Pancreas (tissue), 10 donors: Measurements from ENCODE around the gene AKAP14. TPM values are rescaled to one million over a fixed set of nuclear protein-coding genes. Genes with fewer than 3 reads are reported as not detected.
"Not testable (repeated sequence)": the region's sequence is repeated elsewhere in the genome, so short reads cannot be mapped to it uniquely, and the experiment has no call there.

Experiments used
- ATAC-seq, 4 donors: fragments of 200-7000 bp; cut with Tn5 transposase; one replicate each; pipeline versions ENCODE4 v1.8.0 to v1.9.1; 2020; ENCODE audit warnings: mild to moderate bottlenecking in 4 of 4, moderate library complexity in 4 of 4
- DNase-seq, 6 donors: peaks; one replicate each; pipeline ENCODE4 v3.0.0-alpha.2; 2020
- FAIRE-seq: peaks from 2 replicates; lab custom pipeline; 2012; peaks lifted over from hg19 to GRCh38; lab: Jason Lieb, UNC
- H3K27ac ChIP-seq, 4 donors: fragments of 200-600 bp; sonication (generic); 1 replicate in 3 of 4; 2 replicates in 1 of 4; pipeline versions ENCODE4 v1.5.0 to v1.8.0; 2020
- H3K27me3 ChIP-seq, 4 donors: fragments of 200-600 bp; one replicate each; pipeline ENCODE4 v1.8.0; 2021
- H3K36me3 ChIP-seq, 3 donors: fragments of 200-600 bp; sonication (generic) in 1 of 3; one replicate each; pipeline versions ENCODE4 v1.5.0 to v1.8.0; 2020 to 2021
- H3K4me1 ChIP-seq, 3 donors: fragments of 200-600 bp; one replicate each; pipeline ENCODE4 v1.8.0; 2021
- H3K4me3 ChIP-seq, 4 donors: fragments of 200-600 bp; sonication (generic) in 2 of 4; one replicate each; pipeline versions ENCODE4 v1.5.0 to v1.8.0; 2020 to 2021
- H3K9me3 ChIP-seq, 4 donors: fragments of 200-600 bp; one replicate each; pipeline ENCODE4 v1.8.0; 2021
- WGBS, 2 donors: extraction: QIAGEN DNeasy Blood & Tissue Kit; methylation state at CpG; one replicate each; pipeline ENCODE4 v1.1.7; 2013; 5-methylcytosine and 5-hydroxymethylcytosine counted together
- intact Hi-C, 3 donors: fragments of 100-400 bp; cut with DNase I; formaldehyde crosslinking; loops; one replicate each; pipeline versions ENCODE4 v1.11.1 to v1.14.2; 2022
- polyA plus RNA-seq, 2 donors: library from polyadenylated mRNA; stranded (reverse); fragments of 200-250 nt; gene quantifications; one replicate each; pipeline ENCODE4 v1.2.3, GENCODE V29; 2013
- total RNA-seq, 6 donors: library from RNA; stranded (reverse); fragmentation: NEBNext Ultra II Directional in 4 of 6; extraction: Animal tissue kit (Norgen Biotek cat#: 25700) in 4 of 6; gene quantifications; one replicate each; pipeline versions ENCODE4 v1.2.1 to v1.2.4, GENCODE V29; 2021 to 2023
- TF ChIP-seq, protein P1 (sequence below), 4 donors: fragments of 200-600 bp; sonication (generic) in 3 of 4; IDR thresholded peaks; one replicate each; pipeline versions ENCODE4 v1.5.0 to v1.8.0; 2021; ENCODE audit warnings: antibody characterized with exemption in 4 of 4
- donor health status: healthy with polysubstance abuse.
- donor health status: DM: no; HTN: no; CAD: no; lungs with moderate emphysema.
- donor health status: DM: no; HTN: no; CAD: no.
- donor health status: control.
- donor health status: control.
- donor health status: Bipolar disorder and iron deficiency.
- donor health status: DM: yes; HTN: yes; CAD: no.
- donor health status: DM: no; HTN: no; CAD: no.
- donor health status: DM: no; HTN: no; CAD: no.
- donor health status: DM: yes; HTN: yes; CAD: no.

The AKAP14 gene
- total and polyA plus RNA-seq, 8 donors = not detected

DNA sequence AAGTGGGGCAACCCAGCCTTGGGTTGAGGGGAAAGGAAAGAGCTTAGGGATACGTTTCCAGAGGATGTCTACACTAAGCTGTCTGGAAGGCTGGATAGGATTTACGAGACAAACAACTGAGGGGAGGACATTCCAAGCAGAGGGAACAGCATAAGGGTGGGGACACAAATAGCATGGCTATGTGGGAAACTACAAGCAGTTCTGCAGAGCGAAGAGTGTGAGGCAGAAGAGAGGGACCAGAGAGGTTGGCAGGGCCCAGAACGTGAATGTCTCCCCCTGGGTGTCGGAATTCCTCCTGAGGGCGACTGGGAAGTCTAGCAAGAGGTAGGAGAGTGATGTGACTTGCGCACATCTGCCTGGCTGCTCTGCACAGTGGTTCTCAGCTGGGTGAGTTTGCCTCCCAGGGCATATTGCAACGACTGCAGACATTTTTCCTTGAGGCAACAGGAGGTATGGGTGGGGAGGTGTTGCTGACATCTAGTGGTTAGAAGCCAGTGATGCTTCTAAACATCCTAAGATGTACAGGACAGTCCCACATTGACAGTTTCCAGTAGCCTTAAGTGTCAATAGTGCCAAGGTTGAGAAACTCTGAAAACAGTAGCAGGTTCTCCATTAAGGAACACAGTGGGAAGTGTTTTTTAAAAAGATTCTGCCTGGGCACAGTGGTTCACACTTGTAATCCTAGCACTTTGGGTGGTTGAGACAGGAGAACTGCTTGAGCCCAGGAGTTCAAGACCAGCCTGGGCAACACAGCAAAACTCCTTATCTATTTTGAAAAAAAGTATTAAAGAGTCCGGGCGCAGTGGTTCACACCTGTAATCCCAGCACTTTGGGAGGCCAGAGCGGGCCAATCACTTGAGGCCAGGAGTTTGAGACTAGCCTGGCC, 14.9 kb upstream of the AKAP14 start:
- intact Hi-C loops = no loop called here
- H3K27me3 ChIP-seq = no peaks in the 10 kb centered on the region
- WGBS, 2 donors = 39 to 50% methylated on average over 11 of the region's 11 CpGs
- ATAC-seq = peak; percentile 81 to 96 (median 92)
- no peak overlapping the region for H3K4me3 ChIP-seq
- peak in 1 of 6 donors; percentile 35 for DNase-seq
- H3K4me1 ChIP-seq = no peaks in the 10 kb centered on the region
- H3K27ac ChIP-seq = no peak overlapping the region
- no peak for FAIRE-seq
- H3K36me3 ChIP-seq = no peaks in the 10 kb centered on the region
- no peaks in the 10 kb centered on the region for H3K9me3 ChIP-seq
- TF ChIP-seq, protein P1, sequence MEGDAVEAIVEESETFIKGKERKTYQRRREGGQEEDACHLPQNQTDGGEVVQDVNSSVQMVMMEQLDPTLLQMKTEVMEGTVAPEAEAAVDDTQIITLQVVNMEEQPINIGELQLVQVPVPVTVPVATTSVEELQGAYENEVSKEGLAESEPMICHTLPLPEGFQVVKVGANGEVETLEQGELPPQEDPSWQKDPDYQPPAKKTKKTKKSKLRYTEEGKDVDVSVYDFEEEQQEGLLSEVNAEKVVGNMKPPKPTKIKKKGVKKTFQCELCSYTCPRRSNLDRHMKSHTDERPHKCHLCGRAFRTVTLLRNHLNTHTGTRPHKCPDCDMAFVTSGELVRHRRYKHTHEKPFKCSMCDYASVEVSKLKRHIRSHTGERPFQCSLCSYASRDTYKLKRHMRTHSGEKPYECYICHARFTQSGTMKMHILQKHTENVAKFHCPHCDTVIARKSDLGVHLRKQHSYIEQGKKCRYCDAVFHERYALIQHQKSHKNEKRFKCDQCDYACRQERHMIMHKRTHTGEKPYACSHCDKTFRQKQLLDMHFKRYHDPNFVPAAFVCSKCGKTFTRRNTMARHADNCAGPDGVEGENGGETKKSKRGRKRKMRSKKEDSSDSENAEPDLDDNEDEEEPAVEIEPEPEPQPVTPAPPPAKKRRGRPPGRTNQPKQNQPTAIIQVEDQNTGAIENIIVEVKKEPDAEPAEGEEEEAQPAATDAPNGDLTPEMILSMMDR (IDR thresholded peaks at IDR 0.05) = peak; percentile 31 to 52 (median 42)

DNA sequence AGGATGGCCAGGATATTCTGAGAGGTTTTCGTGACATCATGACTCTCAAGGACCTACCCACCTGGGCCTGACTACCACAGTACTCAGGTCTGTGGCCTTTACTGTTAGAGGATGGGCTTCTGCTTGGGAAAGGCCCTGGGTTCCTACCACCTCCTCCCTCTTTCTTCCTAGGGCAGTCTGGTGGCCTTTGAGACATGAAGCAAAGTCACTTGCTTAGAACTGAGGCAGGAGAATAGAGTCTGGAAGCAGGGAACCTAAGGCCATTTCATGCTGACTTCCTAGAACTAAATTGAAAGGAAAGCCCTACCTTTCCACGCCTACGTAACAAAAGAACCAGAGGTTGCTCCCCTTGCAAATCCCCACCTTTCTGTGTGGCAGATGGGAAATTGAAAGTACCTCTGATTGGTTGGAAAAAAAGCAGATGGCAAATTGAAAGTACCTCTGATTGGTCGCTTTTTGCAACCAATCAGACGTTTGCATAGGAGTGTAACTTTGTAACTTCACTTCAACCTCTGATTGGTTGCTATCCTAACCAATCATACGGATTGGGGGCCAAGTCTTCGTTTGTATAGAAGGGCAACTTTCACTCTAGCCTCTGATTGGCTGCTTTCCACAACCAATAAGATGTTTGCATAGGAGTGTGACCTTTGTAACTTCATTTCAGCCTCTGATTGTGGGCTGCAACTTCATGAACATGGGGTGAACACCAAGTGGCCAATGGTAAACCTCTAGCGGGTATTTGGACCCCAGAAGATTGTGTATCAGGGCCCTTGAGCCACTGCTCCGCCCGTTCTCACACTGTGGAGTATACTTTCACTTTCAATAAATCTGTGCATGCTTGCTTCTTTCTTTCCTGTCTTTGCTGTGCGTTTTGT, 9.9 kb upstream of the AKAP14 start:
- Histone ChIP-seq H3K4me3 (no peak overlapping the region), H3K27ac (no peak overlapping the region), H3K9me3 (no peaks in the 10 kb centered on the region), H3K4me1 (no peaks in the 10 kb centered on the region), H3K36me3 (no peaks in the 10 kb centered on the region), H3K27me3 (no peaks in the 10 kb centered on the region)
- FAIRE-seq (peak; percentile 54), DNase-seq (no peak), ATAC-seq (peak in 1 of 4 donors; percentile 37)
- 68 to 74% methylated on average over 11 of the region's 11 CpGs for WGBS, 2 donors
- TF ChIP-seq, protein P1 (IDR thresholded peaks at IDR 0.05) = no peak
- intact Hi-C loops = no loop called here

DNA sequence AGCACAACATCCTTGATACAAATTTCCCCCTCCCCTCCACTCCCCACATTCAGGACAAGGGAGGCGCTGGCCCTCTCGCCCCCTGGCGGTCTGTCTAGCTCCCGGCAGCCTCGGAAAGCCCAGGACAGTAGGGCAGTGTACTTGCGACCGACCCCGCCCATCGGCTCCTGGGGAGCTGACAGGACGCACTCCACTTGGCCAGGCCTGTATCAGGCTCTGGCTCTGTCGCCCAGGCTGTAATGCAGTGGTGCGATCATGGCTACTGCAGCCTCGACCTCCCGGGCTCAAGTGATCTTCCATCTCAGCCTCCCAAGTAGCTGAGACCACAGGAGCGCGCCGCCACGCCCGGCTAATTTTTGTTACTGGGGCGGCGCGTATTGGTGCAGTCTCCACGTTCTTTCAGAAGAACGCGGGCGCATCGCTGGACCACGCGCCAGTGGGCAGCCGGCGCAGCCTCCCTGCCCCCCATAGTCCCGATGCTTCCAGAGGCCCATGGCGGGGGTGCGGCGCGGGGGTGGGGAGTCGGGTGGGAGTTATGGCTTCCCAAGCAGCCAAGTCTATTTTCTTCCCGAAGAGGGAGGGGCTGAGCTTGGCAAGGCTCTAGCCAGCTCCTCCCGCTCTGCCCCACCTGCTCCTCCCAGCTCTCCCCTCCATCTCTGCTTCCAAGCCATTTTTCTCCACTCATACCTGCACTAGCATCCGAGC, 7.8 kb upstream of the AKAP14 start:
- intact Hi-C loops = no loop called here
- H3K27me3 ChIP-seq = no peaks in the 10 kb centered on the region
- peak; percentile 77 to 93 (median 85) for ATAC-seq
- WGBS, 2 donors = 5 to 41% methylated on average over 38 to 40 of the region's 40 CpGs
- peak overlapping the region in 1 of 4 donors; percentile 22 for H3K4me3 ChIP-seq
- FAIRE-seq = no peak
- DNase-seq = peak; percentile 33 to 76 (median 58)
- no peaks in the 10 kb centered on the region for H3K9me3 ChIP-seq
- no peaks in the 10 kb centered on the region for H3K4me1 ChIP-seq
- TF ChIP-seq, protein P1 (IDR thresholded peaks at IDR 0.05) = peak in 3 of 4 donors; percentile 13 to 32 (median 28)
- H3K27ac ChIP-seq = no peak overlapping the region
- no peaks in the 10 kb centered on the region for H3K36me3 ChIP-seq

DNA sequence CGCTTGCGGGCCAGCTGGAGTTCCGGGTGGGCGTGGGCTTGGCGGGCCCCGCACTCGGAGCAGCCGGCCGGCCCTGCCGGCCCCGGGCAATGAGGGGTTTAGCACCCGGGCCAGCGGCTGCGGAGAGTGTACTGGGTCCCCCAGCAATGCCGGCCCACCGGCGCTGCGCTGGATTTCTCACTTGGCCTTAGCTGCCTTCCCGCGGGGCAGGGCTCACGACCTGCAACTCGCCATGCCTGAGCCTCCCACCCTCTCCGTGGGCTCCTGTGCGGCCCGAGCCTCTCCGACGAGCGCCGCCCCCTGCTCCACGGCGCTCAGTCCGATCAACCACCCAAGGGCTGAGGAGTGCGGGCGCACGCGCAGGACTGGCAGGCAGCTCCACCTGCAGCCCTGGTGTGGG, 5.1 kb upstream of the AKAP14 start:
- H3K27me3 ChIP-seq, H3K36me3 ChIP-seq, H3K4me3 ChIP-seq, intact Hi-C loops, H3K4me1 ChIP-seq, ATAC-seq, H3K9me3 ChIP-seq, H3K27ac ChIP-seq, FAIRE-seq: not testable (repeated sequence)
- 72 to 89% methylated on average over 21 to 28 of the region's 36 CpGs for WGBS, 2 donors
- peak in 1 of 6 donors; percentile 41 for DNase-seq

DNA sequence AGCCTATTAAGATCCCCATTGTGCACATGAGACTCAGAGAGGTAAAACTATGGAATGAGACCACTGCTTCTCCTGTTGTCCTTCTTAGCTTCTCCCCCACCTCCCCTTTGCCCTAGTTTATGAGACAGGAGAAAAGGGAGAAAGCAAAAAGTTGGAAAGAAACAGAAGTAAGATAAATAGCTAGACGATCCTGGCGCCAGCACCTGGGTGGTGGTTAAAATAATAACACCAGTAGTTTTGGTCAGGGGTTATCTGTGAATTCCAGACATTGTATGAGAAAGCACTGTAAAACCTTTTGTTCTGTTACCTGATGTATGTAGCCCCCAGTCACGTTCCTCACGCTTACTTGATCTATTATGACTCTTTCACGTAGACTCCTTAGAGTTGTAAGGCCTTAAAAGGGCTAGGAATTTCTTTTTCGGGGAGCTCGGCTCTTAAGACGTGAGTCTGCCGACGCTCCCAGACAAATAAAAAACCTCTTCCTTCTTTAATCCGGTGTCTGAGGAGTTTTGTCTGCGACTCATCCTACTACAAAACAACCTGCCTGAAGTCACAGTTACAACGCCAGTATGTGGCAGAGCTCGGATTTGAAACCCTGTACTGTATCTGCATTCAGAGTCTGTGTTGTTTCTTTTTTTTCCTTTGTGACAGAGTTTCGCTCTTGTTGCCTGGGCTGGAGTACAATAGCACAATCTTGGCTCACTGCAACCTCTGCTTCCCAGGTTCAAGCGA, 3.6 kb upstream of the AKAP14 start:
- FAIRE-seq, H3K27ac ChIP-seq, H3K9me3 ChIP-seq, H3K4me3 ChIP-seq, DNase-seq, intact Hi-C loops, H3K36me3 ChIP-seq, ATAC-seq, H3K27me3 ChIP-seq, H3K4me1 ChIP-seq: not testable (repeated sequence)
- WGBS, 2 donors = 73 to 80% methylated on average over 16 of the region's 16 CpGs
